BE2C (cell line): Measurements from ENCODE around the gene FDX1. TPM values are rescaled to one million over a fixed set of nuclear protein-coding genes. Genes with fewer than 3 reads are reported as not detected.
"Not testable (repeated sequence)": the region's sequence is repeated elsewhere in the genome, so short reads cannot be mapped to it uniquely, and the experiment has no call there.

Source experiments
- DNase-seq: peaks from one replicate; pipeline ENCODE4 v3.0.0-alpha.2; 2020
- H3K27me3 ChIP-seq: fragments of 250-450 bp; sonication (Bioruptor Pico); 2 replicates; pipeline ENCODE4 v1.5.1; 2020; ENCODE audit warnings: mild to moderate bottlenecking
- H3K36me3 ChIP-seq: fragments of 250-450 bp; sonication (Bioruptor Pico); 2 replicates; pipeline ENCODE4 v1.5.1; 2020; ENCODE audit warnings: mild to moderate bottlenecking
- H3K4me1 ChIP-seq: fragments of 250-450 bp; sonication (Bioruptor Pico); 2 replicates; pipeline ENCODE4 v1.5.1; 2020
- H3K4me3 ChIP-seq: 2 replicates; pipeline ENCODE4 v1.5.1; 2011; ENCODE audit warnings: low read depth, low read length
- H3K9me3 ChIP-seq: fragments of 250-450 bp; sonication (Bioruptor Pico); 2 replicates; pipeline ENCODE4 v1.5.1; 2020
- CTCF ChIP-seq: IDR thresholded peaks from 2 replicates; pipeline ENCODE4 v1.5.1; 2012; ENCODE audit warnings: mild to moderate bottlenecking, low read depth, low read length
- polyA plus RNA-seq: library from polyadenylated mRNA; unstranded; fragments of >200 nt; gene quantifications from one replicate; pipeline ENCODE4 v1.2.1, GENCODE V29; 2012; ENCODE audit warnings: low read depth, missing spikeins; ENCODE audit not compliant: insufficient read length, insufficient read depth

FDX1 gene
- polyA plus RNA-seq, result 13.0 TPM

GRCh38 chr11:110429731-110430266, at the start of gene FDX1:
FDX1 (plus strand) TSS chr11:110429948; CDS start chr11:110430121, 173 bp downstream.
- peak; percentile 94 for DNase-seq
- TF ChIP-seq CTCF, result peak; percentile 16; the same call in 1 of the 2 replicates
- Histone ChIP-seq H3K4me1 (peaks cover 5% of the 10 kb centered on the region; the same call in 1 of the 2 replicates), H3K9me3 (no peaks in the 10 kb centered on the region), H3K27me3 (no peaks in the 10 kb centered on the region), H3K4me3 (peak within 1 kb of the TSS; percentile 78), H3K36me3 (0 out of 2 replicates have a peak, but pooled peaks cover 3% of the 10 kb centered on the region)

GRCh38 chr11:110380836-110381622, 48.7 kb upstream of the FDX1 start:
- no peaks in the 10 kb centered on the region for H3K27me3 ChIP-seq
- H3K9me3 ChIP-seq, result no peaks in the 10 kb centered on the region
- TF ChIP-seq CTCF, result no peak
- H3K36me3 ChIP-seq, result no peaks in the 10 kb centered on the region
- H3K4me1 ChIP-seq, result no peaks in the 10 kb centered on the region
- DNase-seq, result no peak
- no peak overlapping the region for H3K4me3 ChIP-seq

DNA sequence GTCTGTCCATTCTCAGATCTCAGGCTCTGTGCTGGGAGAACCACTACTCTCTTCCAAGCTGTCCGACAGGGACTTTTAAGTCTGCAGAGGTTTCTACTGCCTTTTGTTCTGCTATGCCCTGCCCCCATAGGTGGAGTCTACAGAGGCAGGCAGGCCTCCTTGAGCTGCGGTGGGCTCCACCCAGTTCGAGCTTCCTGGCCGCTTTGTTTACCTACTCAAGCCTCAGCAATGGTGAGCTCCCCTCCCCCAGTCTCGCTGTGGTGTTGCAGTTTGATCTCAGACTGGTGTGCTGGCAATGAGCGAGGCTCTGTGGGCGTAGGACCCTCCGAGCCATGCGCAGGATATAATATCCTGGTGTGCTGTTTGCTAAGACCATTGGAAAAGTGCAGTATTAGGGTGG, 41.5 kb upstream of the FDX1 start:
- H3K4me1 ChIP-seq, H3K36me3 ChIP-seq, DNase-seq, H3K4me3 ChIP-seq, H3K9me3 ChIP-seq, H3K27me3 ChIP-seq: not testable (repeated sequence)

DNA sequence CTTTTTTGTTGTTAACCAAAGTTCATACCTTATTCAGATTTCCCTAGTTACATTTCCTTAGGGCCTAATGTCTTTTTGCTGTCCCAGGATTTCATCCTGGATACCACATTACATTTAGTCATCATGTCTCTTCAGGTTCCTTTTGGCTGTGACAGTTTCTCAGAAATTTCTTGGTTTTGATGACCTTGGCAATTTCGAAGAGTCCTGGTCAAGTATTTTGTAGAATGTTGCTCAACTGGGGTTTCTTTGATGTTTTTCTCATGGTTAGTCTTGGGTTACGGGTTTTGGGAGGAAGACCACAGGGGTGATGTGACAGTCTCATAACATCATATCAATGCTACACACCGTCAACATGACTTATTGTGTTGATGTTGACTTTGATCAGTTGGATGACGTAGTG, 39.8 kb upstream of the FDX1 start:
- peaks cover 9% of the 10 kb centered on the region for H3K27me3 ChIP-seq
- no peaks in the 10 kb centered on the region for H3K4me1 ChIP-seq
- no peaks in the 10 kb centered on the region for H3K9me3 ChIP-seq
- DNase-seq, result no peak
- TF ChIP-seq CTCF, result no peak
- H3K4me3 ChIP-seq, result no peak overlapping the region
- H3K36me3 ChIP-seq, result no peaks in the 10 kb centered on the region

DNA sequence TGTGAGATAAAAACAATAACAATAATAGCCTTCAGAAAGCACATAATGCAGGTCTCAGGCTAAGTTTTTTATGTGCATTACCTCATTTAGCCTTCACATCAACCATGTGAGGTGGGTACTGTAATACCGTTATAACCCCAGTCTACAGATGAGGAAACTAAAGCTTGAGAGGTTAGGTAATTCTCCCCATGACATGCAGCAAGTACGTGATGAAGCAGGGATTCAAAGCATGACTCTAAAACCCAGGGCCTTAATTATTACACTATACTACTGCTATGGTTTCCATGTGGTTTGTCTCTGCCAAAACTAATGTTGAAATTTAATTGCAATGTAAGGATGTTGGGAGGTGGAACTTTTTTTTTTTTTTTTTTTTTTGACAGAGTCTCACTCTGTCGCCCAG, 37.7 kb upstream of the FDX1 start:
- DNase-seq, result no peak
- no peak for TF ChIP-seq CTCF
- no peaks in the 10 kb centered on the region for H3K9me3 ChIP-seq
- no peak overlapping the region for H3K4me3 ChIP-seq
- H3K27me3 ChIP-seq, result peaks cover 12% of the 10 kb centered on the region
- no peaks in the 10 kb centered on the region for H3K4me1 ChIP-seq
- H3K36me3 ChIP-seq, result no peaks in the 10 kb centered on the region

DNA sequence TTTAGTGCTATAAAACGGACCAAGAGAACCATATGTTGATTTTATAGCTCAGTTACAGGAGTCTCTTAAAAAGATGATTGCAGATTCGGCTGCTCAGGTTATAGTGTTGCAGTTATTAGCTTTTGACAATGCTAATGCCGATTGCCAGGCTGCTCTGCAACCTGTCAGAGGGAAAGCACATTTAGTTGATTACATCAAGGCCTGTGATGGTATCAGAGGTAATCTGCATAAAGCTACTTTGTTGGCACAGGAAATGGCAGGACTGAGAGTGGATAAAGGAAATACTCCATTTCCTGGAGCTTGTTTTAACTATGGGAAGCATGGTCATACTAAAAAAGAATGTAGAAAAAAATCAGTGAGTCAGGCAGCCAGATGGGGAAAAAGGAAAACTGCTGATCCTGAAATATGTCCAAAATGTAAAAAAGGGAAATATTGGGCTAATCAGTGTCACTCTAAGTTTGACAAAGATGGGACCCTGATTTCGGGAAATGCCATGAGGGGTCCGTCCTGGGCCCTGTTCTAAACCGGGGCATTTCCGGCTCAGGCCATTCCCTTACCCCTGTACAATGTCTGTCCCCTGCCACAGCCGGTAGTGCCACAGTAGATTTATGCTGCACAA, 32.0 kb upstream of the FDX1 start:
- not testable (repeated sequence) for H3K4me3 ChIP-seq, H3K36me3 ChIP-seq, H3K4me1 ChIP-seq, H3K9me3 ChIP-seq, DNase-seq
- peaks cover 11% of the 10 kb centered on the region for H3K27me3 ChIP-seq

DNA sequence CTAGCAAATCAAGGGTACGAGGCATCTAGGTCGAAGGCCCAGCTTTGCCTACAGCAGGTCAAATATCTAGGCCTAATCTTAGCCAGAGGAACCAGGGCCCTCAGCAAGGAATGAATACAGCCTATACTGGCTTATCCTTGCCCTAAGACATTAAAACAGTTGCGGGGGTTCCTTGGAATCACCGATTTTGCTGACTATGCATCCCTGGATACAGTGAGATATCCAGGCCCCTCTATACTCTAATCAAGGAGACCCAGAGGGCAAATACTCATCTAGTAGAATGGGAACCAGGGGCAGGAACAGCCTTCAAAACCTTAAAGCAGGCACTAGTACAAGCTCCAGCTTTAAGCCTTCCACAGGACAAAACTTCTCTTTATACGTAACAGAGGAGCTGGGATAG, 26.2 kb upstream of the FDX1 start:
- H3K36me3 ChIP-seq, H3K4me1 ChIP-seq, H3K4me3 ChIP-seq, DNase-seq, H3K27me3 ChIP-seq, H3K9me3 ChIP-seq: not testable (repeated sequence)

DNA sequence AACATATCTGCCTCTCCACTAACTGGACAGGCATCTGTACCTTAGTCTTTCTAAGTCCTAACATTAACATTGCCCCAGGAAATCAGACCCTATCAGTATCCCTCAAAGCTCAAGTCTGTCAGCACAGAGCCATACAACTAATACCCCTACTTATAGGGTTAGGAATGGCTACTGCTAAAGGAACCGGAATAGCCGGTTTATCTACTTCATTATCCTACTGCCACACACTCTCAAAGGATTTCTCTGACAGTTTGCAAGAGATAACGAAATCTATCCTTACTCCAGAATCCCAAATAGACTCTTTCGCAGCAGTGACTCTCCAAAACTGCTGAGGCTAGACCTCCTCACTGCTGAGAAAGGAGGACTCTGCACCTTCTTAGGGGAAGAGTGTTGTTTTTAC, 24.1 kb upstream of the FDX1 start:
- not testable (repeated sequence) for DNase-seq, H3K9me3 ChIP-seq, H3K4me3 ChIP-seq, H3K36me3 ChIP-seq, H3K27me3 ChIP-seq, H3K4me1 ChIP-seq
